Measurements from ENCODE around the gene NFILZ. TPM values are rescaled to one million over a fixed set of nuclear protein-coding genes. Genes with fewer than 3 reads are reported as not detected.

Gene NFILZ
- total and polyA plus RNA-seq, 7 donors = not detected

DNA sequence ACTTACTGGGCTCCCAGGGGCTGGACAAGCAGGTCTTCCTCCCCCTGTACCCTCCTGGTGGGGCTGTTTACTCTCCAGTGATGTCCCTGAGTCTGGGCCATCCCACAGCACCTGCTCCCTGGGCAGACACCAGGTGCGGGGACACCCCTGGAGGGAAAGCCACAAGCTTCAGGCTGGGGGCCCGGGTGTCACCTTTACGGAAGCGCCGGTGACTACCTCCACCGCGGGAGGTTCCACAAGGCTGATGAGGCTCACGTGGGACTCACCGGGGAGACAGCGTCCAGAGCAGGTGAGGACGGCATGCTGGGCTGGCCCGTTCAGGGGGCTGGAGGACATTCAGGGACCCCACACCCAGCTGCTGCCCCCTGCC, 24.9 kb downstream of the NFILZ start:
- no peaks in the 10 kb centered on the region for H3K4me1 ChIP-seq
- no peak overlapping the region for H3K27ac ChIP-seq
- WGBS, 3 donors = 65 to 75% (median 66%) methylated on average over 12 of the region's 12 CpGs
- TF ChIP-seq, protein P1, sequence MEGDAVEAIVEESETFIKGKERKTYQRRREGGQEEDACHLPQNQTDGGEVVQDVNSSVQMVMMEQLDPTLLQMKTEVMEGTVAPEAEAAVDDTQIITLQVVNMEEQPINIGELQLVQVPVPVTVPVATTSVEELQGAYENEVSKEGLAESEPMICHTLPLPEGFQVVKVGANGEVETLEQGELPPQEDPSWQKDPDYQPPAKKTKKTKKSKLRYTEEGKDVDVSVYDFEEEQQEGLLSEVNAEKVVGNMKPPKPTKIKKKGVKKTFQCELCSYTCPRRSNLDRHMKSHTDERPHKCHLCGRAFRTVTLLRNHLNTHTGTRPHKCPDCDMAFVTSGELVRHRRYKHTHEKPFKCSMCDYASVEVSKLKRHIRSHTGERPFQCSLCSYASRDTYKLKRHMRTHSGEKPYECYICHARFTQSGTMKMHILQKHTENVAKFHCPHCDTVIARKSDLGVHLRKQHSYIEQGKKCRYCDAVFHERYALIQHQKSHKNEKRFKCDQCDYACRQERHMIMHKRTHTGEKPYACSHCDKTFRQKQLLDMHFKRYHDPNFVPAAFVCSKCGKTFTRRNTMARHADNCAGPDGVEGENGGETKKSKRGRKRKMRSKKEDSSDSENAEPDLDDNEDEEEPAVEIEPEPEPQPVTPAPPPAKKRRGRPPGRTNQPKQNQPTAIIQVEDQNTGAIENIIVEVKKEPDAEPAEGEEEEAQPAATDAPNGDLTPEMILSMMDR (IDR thresholded peaks at IDR 0.05) = no peak
- no peaks in the 10 kb centered on the region for H3K9me3 ChIP-seq
- H3K27me3 ChIP-seq (ENCODE audit: insufficient read depth in 3 of 3, low read length in 2 of 3) = peaks cover 0 to 8% (median 0%) of the 10 kb centered on the region in 3 donors
- peak in 1 of 2 donors; percentile 42 for DNase-seq
- no peak overlapping the region for H3K4me3 ChIP-seq
- intact Hi-C loops (cut with DNase I) = loop anchor here in 1 of 2 donors (2.0 kb wide), 1 partner anchor 37 kb away; no protein-coding TSS in a partner anchor
- no peak for ATAC-seq
- no peaks in the 10 kb centered on the region for H3K36me3 ChIP-seq (ENCODE audit: insufficient read depth in 1 of 2, low read depth in 1 of 2)

DNA sequence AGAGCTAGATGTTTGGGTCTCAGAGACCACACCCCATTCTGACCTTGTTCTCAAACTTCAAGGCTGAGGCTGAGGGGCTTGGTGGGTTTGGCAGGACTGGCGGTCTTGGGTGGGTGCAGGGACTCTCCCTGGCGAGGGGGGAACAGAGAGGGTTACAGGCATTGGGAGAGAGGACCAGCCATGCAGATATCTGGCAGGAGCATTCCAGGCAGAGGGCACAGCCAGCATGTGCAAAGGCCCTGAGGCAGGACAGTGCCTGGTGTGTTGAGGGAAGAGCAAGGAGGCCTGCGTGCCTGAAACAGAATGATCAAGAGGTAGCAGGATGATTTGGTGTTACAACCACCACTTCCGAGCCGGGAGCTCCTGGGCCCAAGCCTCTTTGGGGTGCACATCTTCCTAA, 27.4 kb downstream of the NFILZ start:
- no peak for DNase-seq
- intact Hi-C loops (cut with DNase I) = no loop called here
- WGBS, 3 donors = 81 to 86% (median 85%) methylated on average over 5 of the region's 5 CpGs
- H3K4me1 ChIP-seq = no peaks in the 10 kb centered on the region
- ATAC-seq = no peak
- H3K9me3 ChIP-seq = no peaks in the 10 kb centered on the region
- H3K27me3 ChIP-seq (ENCODE audit: insufficient read depth in 3 of 3, low read length in 2 of 3) = peaks cover 0 to 8% (median 0%) of the 10 kb centered on the region in 3 donors
- H3K27ac ChIP-seq = no peak overlapping the region
- TF ChIP-seq, protein P1 (IDR thresholded peaks at IDR 0.05) = no peak
- H3K4me3 ChIP-seq = no peak overlapping the region
- H3K36me3 ChIP-seq (ENCODE audit: insufficient read depth in 1 of 2, low read depth in 1 of 2) = no peaks in the 10 kb centered on the region

DNA sequence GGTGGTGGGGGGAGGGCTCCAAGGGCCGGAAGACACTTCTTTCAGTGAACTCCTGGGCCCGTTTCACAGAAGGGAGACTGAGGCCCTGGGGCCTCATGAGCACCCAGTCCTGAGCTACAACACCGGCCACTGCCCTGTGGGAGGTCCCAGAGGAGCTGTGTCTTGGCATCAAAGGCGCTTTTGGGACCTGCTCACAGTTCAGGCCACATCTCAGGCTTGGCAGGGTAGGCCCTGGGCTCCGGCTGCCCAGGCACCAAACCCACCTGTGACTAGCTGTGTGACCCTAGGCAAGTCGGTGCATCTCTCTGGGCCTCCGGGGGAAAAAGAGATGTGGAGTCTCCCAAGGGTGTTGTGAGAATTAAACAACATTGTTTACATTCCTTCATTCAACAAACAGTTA, 29.5 kb downstream of the NFILZ start:
- Histone ChIP-seq H3K36me3 (ENCODE audit: insufficient read depth in 1 of 2, low read depth in 1 of 2) (no peaks in the 10 kb centered on the region), H3K4me1 (no peaks in the 10 kb centered on the region), H3K4me3 (no peak overlapping the region), H3K9me3 (no peaks in the 10 kb centered on the region), H3K27ac (no peak overlapping the region), H3K27me3 (ENCODE audit: insufficient read depth in 3 of 3, low read length in 2 of 3) (peaks cover 0 to 5% (median 0%) of the 10 kb centered on the region in 3 donors)
- WGBS, 3 donors = 60 to 67% (median 65%) methylated on average over 7 of the region's 7 CpGs
- DNase-seq (no peak), ATAC-seq (no peak)
- TF ChIP-seq, protein P1 (IDR thresholded peaks at IDR 0.05) = no peak
- intact Hi-C loops (cut with DNase I) = no loop called here

DNA sequence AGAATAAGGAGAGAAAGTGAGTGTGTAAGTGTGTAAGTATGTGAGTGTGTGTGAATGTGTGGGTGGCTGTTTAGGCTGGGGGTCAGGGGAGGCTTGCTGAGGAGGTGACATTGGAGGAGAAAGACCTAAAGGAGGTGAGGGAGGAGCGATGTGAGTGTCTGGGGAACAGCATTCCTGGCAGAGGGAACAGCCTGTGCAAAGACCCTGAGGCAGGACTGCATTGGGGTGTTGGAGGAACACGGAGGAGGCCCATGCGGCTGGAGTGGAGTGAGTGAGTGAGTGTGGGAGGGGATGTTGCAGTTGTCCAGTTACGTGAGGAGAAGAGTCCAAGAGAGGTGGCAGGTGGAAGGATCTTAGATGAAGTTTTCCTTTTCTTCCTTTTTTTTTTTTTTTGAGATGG, 31.8 kb downstream of the NFILZ start:
- Histone ChIP-seq H3K9me3 (no peaks in the 10 kb centered on the region), H3K4me1 (no peaks in the 10 kb centered on the region), H3K4me3 (no peak overlapping the region), H3K36me3 (ENCODE audit: insufficient read depth in 1 of 2, low read depth in 1 of 2) (no peaks in the 10 kb centered on the region), H3K27me3 (ENCODE audit: insufficient read depth in 3 of 3, low read length in 2 of 3) (peaks cover 0 to 5% (median 0%) of the 10 kb centered on the region in 3 donors), H3K27ac (no peak overlapping the region)
- intact Hi-C loops (cut with DNase I) = no loop called here
- 70 to 74% (median 73%) methylated on average over 4 of the region's 4 CpGs for WGBS, 3 donors
- no peak for DNase-seq
- ATAC-seq = no peak
- TF ChIP-seq, protein P1 (IDR thresholded peaks at IDR 0.05) = no peak
